Gastroesophageal sphincter (tissue), 4 donors: ENCODE measurements around the gene TMEM150A. TPM values are rescaled to one million over a fixed set of nuclear protein-coding genes. Genes with fewer than 3 reads are reported as not detected.
"Not testable (repeated sequence)": the region's sequence is repeated elsewhere in the genome, so short reads cannot be mapped to it uniquely, and the experiment has no call there.

Source experiments
- ATAC-seq: fragments of 150-250 bp; one replicate; pipeline ENCODE4 v1.9.1; 2016; ENCODE audit warnings: mild to moderate bottlenecking, moderate library complexity
- H3K27ac ChIP-seq, 4 donors: fragments of 200-600 bp; sonication (generic) in 3 of 4; 1 replicate in 3 of 4; 2 replicates in 1 of 4; pipeline ENCODE4 v1.5.1; 2016 to 2019
- H3K27me3 ChIP-seq: fragments of 200-600 bp; sonication (generic); one replicate; pipeline ENCODE4 v1.5.1; 2019
- H3K36me3 ChIP-seq, 2 donors: fragments of 200-600 bp; sonication (generic); one replicate each; pipeline ENCODE4 v1.5.1; 2019; ENCODE audit warnings: control low read depth in 1 of 2
- H3K4me1 ChIP-seq, 3 donors: fragments of 200-600 bp; sonication (generic); 1 replicate in 2 of 3; 2 replicates in 1 of 3; pipeline ENCODE4 v1.5.1; 2016 to 2019; ENCODE audit warnings: control low read depth in 2 of 3
- H3K4me3 ChIP-seq, 2 donors: fragments of 200-600 bp; sonication (generic); one replicate each; pipeline ENCODE4 v1.5.1; 2019; ENCODE audit warnings: mild to moderate bottlenecking in 1 of 2, moderate library complexity in 1 of 2
- H3K9me3 ChIP-seq, 3 donors: fragments of 200-600 bp; sonication (generic); one replicate each; pipeline ENCODE4 v1.5.1; 2017 to 2019; ENCODE audit warnings: control low read depth in 2 of 3
- CTCF ChIP-seq, 4 experiments: fragments of 200-600 bp in 2 of 4; fragments of 450-650 bp in 2 of 4; sonication (generic) in 1 of 4; IDR thresholded peaks; one replicate each; pipeline ENCODE4 v1.5.1; 2017 to 2019; ENCODE audit warnings: antibody characterized with exemption in 4 of 4, mild to moderate bottlenecking in 2 of 4, moderate library complexity in 2 of 4
- EP300 ChIP-seq: sonication (generic); formaldehyde crosslinking; IDR thresholded peaks from one replicate; pipeline ENCODE4 v1.6.1; 2017; ENCODE audit warnings: antibody characterized with exemption, mild to moderate bottlenecking
- POLR2A ChIP-seq, 2 donors: fragments of 450-650 bp; IDR thresholded peaks; one replicate each; pipeline ENCODE4 v1.6.1; 2017; ENCODE audit warnings: antibody characterized with exemption in 2 of 2, mild to moderate bottlenecking in 2 of 2, moderate library complexity in 1 of 2
- POLR2AphosphoS5 ChIP-seq: sonication (generic); formaldehyde crosslinking; IDR thresholded peaks from one replicate; pipeline ENCODE4 v1.6.1; 2017; ENCODE audit warnings: antibody characterized with exemption
- WGBS, 2 donors: methylation state at CpG; one replicate each; pipeline ENCODE4 v1.1.5; 2018; ENCODE audit warnings: low coverage in 1 of 2; 5-methylcytosine and 5-hydroxymethylcytosine counted together
- total RNA-seq, 4 donors: library from RNA; depleted of rRNA; stranded (reverse); fragments of >200 nt; gene quantifications; one replicate each; pipeline ENCODE4 v1.1.0, GENCODE V29; 2016

Gene TMEM150A
- total RNA-seq, 4 donors from 2014 or later, result 17.6 to 26.9 (median 19.9) TPM

GRCh38 chr2:85561280-85562212 lies 41.0 kb downstream of the TMEM150A start, which contains the start of gene GGCX:
TSS of gene GGCX (minus strand) at chr2:85561493. CDS start at chr2:85561428, 65 bp downstream.
- no peaks in the 10 kb centered on the region for H3K9me3 ChIP-seq
- peak; percentile 96 for ATAC-seq
- peak within 1 kb of the TSS; percentile 70 to 90 (median 88) for H3K27ac ChIP-seq
- H3K27me3 ChIP-seq, result no peaks in the 10 kb centered on the region
- H3K36me3 ChIP-seq, result peaks cover 0 to 27% of the 10 kb centered on the region in 2 donors
- peak in 3 of 4 experiments; percentile 46 to 74 (median 59) for TF ChIP-seq CTCF (IDR thresholded peaks at IDR 0.05)
- TF ChIP-seq EP300, result no peak
- peak; percentile 70 to 72 for TF ChIP-seq POLR2A (IDR thresholded peaks at IDR 0.05)
- peak; percentile 74 for TF ChIP-seq POLR2AphosphoS5
- peak within 1 kb of the TSS; percentile 77 to 82 for H3K4me3 ChIP-seq
- 15 to 23% methylated on average over 11 to 13 of the region's 64 CpGs for WGBS, 2 donors
- H3K4me1 ChIP-seq, result peaks cover 0 to 30% (median 10%) of the 10 kb centered on the region in 3 donors

GRCh38 chr2:85560812-85561279 lies 41.7 kb downstream of the TMEM150A start:
- ATAC-seq, result no peak

GRCh38 chr2:85560403-85560726 lies 42.1 kb downstream of the TMEM150A start:
- WGBS, 2 donors, result 78 to 85% methylated on average over 8 to 9 of the region's 12 CpGs
- H3K27me3 ChIP-seq, H3K9me3 ChIP-seq, ATAC-seq: not testable (repeated sequence)
- peak overlapping the region in 2 of 4 donors; percentile 88 to 90 for H3K27ac ChIP-seq
- H3K36me3 ChIP-seq, result peaks cover 0 to 36% of the 10 kb centered on the region in 2 donors
- peaks cover 0 to 30% (median 10%) of the 10 kb centered on the region in 3 donors for H3K4me1 ChIP-seq
- peak overlapping the region; percentile 77 to 82 for H3K4me3 ChIP-seq

More at GRCh38 chr2:85560812-85561279, 41.7 kb downstream of the TMEM150A start:
- Histone ChIP-seq H3K27ac (peak overlapping the region; percentile 70 to 90 (median 88)), H3K27me3 (no peaks in the 10 kb centered on the region), H3K36me3 (peaks cover 0 to 32% of the 10 kb centered on the region in 2 donors), H3K4me3 (peak overlapping the region; percentile 77 to 82), H3K4me1 (peaks cover 0 to 30% (median 10%) of the 10 kb centered on the region in 3 donors), H3K9me3 (no peaks in the 10 kb centered on the region)
- TF ChIP-seq POLR2A (IDR thresholded peaks at IDR 0.05), result no peak
- TF ChIP-seq POLR2AphosphoS5, result no peak
- TF ChIP-seq CTCF (IDR thresholded peaks at IDR 0.05), result no peak
- WGBS, 2 donors, result 0 to 5% methylated on average over 2 to 5 of the region's 14 CpGs

- peaks cover 0 to 59% of the 10 kb centered on the region in 2 donors for H3K36me3 ChIP-seq
- no peak for ATAC-seq
- no peak for TF ChIP-seq POLR2A (IDR thresholded peaks at IDR 0.05)
- TF ChIP-seq POLR2AphosphoS5, result no peak
- no peak for TF ChIP-seq CTCF (IDR thresholded peaks at IDR 0.05)
- no peak for TF ChIP-seq EP300
- no peaks in the 10 kb centered on the region for H3K9me3 ChIP-seq
- H3K4me1 ChIP-seq, result peaks cover 0 to 30% (median 10%) of the 10 kb centered on the region in 3 donors
- WGBS, 2 donors, result 100% methylated on average over 1 of the region's 1 CpG
- H3K27me3 ChIP-seq, result no peaks in the 10 kb centered on the region
- no peak overlapping the region for H3K27ac ChIP-seq
- no peak overlapping the region for H3K4me3 ChIP-seq
Measured at GRCh38 chr2:85558160-85558559, 44.3 kb downstream of the TMEM150A start.

GRCh38 chr2:85557130-85557529 lies 45.4 kb downstream of the TMEM150A start:
- peaks cover 0 to 69% of the 10 kb centered on the region in 2 donors for H3K36me3 ChIP-seq
- WGBS, 2 donors, result 85 to 88% methylated on average over 3 to 5 of the region's 5 CpGs

More at GRCh38 chr2:85557130-85557529, 45.4 kb downstream of the TMEM150A start:
- no peak overlapping the region for H3K27ac ChIP-seq
- TF ChIP-seq EP300 (no peak), CTCF (IDR thresholded peaks at IDR 0.05) (no peak), POLR2AphosphoS5 (no peak), POLR2A (IDR thresholded peaks at IDR 0.05) (no peak)
- H3K4me3 ChIP-seq, result no peak overlapping the region
- H3K4me1 ChIP-seq, result peaks cover 0 to 31% (median 10%) of the 10 kb centered on the region in 3 donors
- H3K9me3 ChIP-seq, result no peaks in the 10 kb centered on the region
- no peaks in the 10 kb centered on the region for H3K27me3 ChIP-seq
- ATAC-seq, result no peak
